GM10248 (cell line): Measurements from ENCODE around the gene APLN.

Source experiments
- CTCF ChIA-PET: fragments of 300-600 bp; sonication (Branson Sonifier 250); formaldehyde crosslinking; extraction: SDS; loops from one replicate; lab custom pipeline; 2021; ENCODE audit warnings: antibody characterized with exemption; lab: Yijun Ruan, JAX
- POLR2A ChIA-PET: fragments of 350-650 bp; sonication (Branson Sonifier 250); formaldehyde crosslinking; extraction: SDS; loops from one replicate; lab custom pipeline; 2020; ENCODE audit warnings: antibody characterized with exemption; lab: Yijun Ruan, JAX
- DNase-seq: peaks from one replicate; pipeline ENCODE4 v3.0.0; 2012; ENCODE audit errors: extremely low spot score
- CTCF ChIP-seq: IDR thresholded peaks from 2 replicates; pipeline ENCODE4 v1.5.1; 2012; ENCODE audit warnings: mild to moderate bottlenecking, low read depth; ENCODE audit errors: extremely low read depth, missing control alignments, control extremely low read depth

APLN gene

GRCh38 chrX:129689796-129690195, 35.0 kb upstream of the APLN start:
- DNase-seq = no peak
- no peak for TF ChIP-seq CTCF
- ChIA-PET POLR2A (no interaction called here), CTCF (interaction anchor here (1.5 kb wide), 1 partner anchor 52 kb away, joined by 5 read pairs; no protein-coding TSS in a partner anchor)

- ChIA-PET POLR2A (no interaction called here), CTCF (no interaction called here)
- no peak for DNase-seq
- no peak for TF ChIP-seq CTCF
Measured at GRCh38 chrX:129688097-129688496, 33.3 kb upstream of the APLN start.

GRCh38 chrX:129686422-129686948, 31.7 kb upstream of the APLN start:
- CTCF ChIA-PET = no interaction called here
- no peak for DNase-seq
- POLR2A ChIA-PET = no interaction called here
- no peak for TF ChIP-seq CTCF

GRCh38 chrX:129682979-129683378, 28.2 kb upstream of the APLN start:
- POLR2A ChIA-PET = no interaction called here

GRCh38 chrX:129679901-129680300, 25.1 kb upstream of the APLN start:
- no peak for DNase-seq
- no peak for TF ChIP-seq CTCF
- POLR2A ChIA-PET = no interaction called here
- CTCF ChIA-PET = interaction anchor here (0.9 to 1.5 kb wide), 2 partner anchors 45 to 46 kb away, joined by 3 to 4 read pairs; no protein-coding TSS in a partner anchor

More at GRCh38 chrX:129682979-129683378, 28.2 kb upstream of the APLN start:
- CTCF ChIA-PET = interaction anchor here (1.0 to 1.2 kb wide), 2 partner anchors 12 to 71 kb away, joined by 3 read pairs; no protein-coding TSS in a partner anchor
- no peak for DNase-seq
- TF ChIP-seq CTCF = no peak

GRCh38 chrX:129678614-129679195, 23.9 kb upstream of the APLN start:
- no peak for DNase-seq
- ChIA-PET CTCF (interaction anchor here (0.9 to 1.6 kb wide), 3 partner anchors 40 to 48 kb away, joined by 3 to 6 read pairs (median 4); no protein-coding TSS in a partner anchor), POLR2A (no interaction called here)

More at GRCh38 chrX:129678614-129679195, 23.9 kb upstream of the APLN start:
- no peak for TF ChIP-seq CTCF
